Stimulated activated CD4-positive, alpha-beta T cell treated with anti-CD3 and anti-CD28 coated beads, Interleukin-2, amount 100 ng/mL, for 4 hours (primary cell): ENCODE data around the gene GSN.
"Not testable (repeated sequence)": the region's sequence is repeated elsewhere in the genome, so short reads cannot be mapped to it uniquely, and the experiment has no call there.

Source experiments
- DNase-seq: peaks from one replicate; pipeline ENCODE4 v3.0.0-alpha.2; 2020; ENCODE audit warnings: low read depth

Gene GSN

DNA sequence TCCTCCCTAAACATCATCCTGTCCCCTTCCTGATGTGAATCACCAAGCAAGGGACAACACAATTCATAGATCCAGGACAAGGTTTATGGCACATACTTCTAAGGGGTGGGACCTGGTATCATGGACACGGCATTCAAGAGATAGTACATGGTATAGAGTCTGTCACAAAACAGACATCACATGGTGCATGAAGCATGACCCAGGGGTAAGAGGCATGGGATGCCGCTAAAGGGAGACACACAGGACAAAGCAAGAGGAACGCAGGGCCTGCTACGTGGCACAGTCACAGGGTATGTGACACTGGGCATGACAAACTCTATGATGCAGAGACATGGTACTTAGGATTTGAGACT is 20.7 kb downstream of the GSN start:
- DNase-seq, result no peak

DNA sequence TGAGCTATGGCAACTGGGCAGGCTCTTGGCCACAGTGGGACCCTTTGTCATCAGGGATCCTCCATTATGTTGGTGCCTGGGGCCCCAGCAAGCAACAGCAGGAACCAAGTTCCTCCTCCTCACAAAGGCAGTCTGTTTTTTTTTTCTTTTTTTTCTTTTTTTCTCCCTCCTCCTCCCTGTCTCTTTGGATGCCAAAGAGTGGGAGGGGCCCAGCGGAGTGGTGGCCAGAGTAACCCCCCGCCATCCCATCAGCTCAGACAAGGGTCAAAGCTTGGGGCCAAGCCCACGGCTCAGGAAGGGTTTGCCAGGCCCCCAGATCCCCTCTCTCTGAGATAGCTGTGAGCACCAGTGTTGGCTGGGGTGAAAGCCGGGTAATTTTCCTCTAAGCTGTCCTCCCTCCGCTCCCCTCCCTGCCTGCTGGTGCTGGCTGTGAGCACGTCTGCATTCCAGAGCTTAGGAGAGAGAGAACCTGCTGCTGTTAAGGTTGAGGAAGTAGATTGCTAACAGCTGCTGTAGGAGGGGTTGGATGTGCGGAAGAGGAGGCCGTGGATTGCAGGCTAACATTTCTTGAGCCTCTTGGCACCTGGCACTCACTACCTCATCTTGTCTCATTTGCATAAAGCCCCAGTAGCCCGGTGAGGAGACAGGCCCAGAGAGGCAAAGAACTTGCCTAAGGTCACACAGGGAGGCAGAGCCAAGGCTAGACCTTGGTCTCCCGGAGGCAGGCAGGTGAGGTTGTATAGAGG is 21.2 kb downstream of the GSN start:
- no peak for DNase-seq

DNA sequence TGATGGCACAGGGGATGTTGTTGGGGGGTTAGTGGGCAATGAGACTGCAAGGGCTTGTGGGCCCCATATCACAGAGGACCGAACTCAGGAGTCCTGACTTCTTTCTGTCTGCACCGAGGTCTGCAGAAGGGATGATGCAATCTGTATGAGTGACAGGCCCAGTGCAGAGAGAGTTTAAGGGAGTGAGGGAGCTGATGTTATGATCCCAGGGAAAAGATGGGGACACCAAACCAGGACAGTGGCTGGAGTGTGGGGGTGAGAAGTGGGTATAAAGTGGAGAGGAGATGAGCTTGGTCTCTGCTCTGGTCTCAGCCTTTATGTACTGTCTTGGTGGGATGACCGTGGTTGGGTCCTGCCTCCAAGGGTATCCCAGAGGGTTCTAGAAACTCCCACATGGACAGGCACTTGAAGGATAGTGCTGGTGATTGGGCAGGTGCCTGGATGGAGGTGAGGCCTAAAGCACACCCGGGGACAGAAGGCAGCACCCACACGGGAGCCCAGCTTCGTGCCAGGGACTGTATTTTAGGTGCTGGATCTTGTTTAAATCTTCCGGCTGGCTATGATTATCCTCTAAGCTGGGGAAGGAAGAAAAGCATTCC is 21.9 kb downstream of the GSN start:
- no peak for DNase-seq

DNA sequence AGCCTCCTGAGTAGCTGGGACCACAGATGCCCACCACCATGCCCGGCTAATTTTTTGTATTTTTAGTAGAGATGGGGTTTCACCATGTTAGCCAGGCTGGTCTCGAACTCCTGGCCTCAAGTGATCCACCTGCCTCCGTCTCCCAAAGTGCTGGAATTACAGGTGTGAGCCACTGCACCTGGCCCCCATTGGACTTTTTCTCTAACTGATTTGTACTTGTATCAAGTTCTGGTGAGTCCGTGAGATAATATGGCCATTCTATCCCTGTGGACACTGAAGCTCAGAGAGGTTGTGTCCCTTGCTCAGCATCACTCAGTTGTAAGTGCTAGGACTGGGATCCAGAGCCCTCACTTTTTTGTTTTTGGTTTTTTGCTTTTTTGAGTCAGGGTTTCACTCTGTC is 23.6 kb downstream of the GSN start:
- not testable (repeated sequence) for DNase-seq

DNA sequence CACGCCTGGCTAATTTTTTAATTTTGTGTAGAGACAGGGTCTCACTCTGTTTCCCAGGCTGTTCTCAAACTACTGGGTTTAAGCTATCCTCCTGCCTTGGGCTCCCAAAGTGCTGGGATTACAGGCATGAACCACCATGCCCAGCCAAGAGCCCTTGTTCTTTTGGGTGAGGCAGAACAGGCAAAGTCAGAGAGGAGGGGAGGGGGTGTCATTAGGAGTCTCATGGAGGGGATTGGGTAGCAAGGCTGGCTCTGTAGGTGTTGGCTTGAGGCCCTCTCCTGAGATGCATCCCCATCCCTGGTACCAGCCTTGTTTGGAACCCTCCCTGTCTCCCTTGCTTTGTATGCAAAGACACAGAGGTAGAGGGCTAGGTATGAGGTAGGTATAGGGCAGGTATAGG is 24.1 kb downstream of the GSN start:
- no peak for DNase-seq

DNA sequence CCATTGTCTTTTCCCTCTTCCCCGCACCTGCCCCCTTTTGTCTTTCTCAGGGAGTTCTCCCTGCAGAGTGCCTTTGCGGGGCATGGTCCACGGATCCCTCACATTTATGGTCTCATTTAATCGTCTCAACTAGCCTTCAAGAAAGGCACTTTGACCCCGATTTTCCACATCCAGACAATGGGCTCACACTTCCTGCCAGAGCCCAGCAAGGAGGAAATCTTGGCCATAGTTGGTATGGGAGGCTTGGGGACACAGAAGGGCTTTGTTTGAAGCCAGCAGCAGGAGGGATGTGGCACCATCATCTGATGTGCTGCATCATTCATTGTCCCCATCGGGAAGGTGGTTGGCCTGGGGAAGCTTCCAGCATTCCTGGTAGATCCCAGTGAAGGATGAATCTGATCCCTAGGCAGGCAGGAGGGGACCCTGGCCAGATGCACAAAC is 24.9 kb downstream of the GSN start:
- DNase-seq, result no peak

DNA sequence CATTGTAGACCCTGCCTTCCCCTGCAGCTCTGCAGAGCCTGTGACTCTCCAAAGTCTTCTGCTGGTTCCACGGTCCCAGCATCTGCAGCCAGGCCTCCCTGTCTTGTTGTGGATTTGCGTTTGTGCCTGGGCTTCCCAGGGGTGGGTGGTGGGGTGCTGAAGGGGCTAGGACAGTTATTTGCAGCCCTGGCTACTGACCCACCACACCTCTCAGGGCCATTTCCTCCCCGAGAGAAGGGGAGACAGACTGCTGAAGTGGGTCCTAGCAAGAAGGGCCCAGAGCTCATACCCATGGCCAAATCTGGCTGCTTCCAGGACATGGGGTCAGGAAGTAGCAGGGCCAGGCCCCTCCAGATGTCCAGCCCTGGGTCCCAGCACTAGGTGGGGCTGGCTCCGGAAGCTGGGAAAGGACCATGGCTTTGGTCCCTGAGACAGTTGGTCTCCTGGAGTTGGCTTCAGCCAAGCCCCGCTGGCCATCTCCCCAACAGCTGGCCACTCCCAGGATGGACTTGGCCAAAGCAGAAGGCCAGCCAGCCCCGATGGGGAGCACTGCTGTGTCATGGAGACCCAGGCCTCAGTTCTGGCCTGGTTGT is 26.3 kb downstream of the GSN start:
- no peak for DNase-seq

DNA sequence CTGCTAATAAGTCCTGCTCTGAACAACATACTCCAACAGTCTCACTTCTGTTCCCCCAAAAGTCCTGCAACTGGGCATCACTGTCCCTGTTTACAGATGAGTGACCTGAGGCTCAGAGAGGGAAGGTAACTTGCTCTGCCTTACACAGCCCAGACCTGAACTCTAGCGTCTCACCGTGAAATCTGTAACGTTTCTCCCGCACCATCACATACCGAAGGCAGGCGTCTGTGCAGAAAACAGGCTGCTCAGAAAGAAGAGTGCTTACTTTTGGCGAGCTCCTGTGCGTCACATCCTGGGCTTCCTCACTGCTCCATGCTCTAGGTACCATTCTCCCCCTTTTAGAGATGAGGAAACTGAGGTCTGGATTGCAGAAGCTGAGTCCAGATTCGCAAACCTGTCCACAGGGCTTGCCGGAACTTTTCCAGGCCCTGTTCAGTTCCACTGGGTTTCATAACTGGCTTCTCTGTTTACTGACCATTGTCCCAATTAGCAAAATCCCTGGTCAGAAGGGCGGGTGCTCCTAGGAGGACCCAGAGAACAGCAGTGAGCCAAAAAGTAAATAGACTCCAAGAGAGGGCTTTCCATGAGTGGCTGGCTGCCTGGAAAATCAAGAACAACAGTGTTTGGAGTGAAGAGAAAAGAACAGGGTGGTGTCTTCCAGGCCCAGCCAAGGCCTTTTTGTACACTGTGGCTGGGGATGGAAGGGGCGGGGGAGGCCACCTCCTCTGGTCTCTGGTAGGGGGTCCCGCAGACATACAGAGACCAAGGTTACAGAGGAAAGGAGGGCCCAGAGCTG is 27.1 kb downstream of the GSN start:
- no peak for DNase-seq

DNA sequence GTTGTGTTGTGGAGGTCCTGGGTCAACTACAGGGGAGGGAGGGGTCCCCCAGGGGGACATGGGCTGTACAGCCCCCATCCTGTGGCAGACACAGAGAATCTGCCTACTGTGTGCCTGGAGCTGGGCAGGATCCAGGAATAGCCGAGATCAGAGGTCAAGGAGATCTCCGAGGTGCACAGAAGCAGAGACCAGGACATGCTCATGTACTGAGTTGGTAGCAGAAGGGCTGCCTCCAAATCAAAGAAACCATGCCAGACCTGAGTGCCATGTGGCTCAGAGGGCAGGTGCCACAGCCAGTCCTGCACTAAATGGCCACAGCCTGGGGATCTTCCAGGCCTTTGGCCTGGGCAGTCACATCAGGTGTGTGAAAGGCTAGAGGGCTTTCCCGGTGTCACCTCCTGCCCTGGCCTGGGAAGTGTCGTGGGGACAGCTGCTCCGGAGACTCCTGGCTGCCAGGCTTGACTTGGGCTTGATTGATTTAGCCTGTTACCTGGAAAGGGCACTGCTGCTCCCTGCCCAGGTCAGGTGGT is 27.8 kb downstream of the GSN start:
- no peak for DNase-seq

DNA sequence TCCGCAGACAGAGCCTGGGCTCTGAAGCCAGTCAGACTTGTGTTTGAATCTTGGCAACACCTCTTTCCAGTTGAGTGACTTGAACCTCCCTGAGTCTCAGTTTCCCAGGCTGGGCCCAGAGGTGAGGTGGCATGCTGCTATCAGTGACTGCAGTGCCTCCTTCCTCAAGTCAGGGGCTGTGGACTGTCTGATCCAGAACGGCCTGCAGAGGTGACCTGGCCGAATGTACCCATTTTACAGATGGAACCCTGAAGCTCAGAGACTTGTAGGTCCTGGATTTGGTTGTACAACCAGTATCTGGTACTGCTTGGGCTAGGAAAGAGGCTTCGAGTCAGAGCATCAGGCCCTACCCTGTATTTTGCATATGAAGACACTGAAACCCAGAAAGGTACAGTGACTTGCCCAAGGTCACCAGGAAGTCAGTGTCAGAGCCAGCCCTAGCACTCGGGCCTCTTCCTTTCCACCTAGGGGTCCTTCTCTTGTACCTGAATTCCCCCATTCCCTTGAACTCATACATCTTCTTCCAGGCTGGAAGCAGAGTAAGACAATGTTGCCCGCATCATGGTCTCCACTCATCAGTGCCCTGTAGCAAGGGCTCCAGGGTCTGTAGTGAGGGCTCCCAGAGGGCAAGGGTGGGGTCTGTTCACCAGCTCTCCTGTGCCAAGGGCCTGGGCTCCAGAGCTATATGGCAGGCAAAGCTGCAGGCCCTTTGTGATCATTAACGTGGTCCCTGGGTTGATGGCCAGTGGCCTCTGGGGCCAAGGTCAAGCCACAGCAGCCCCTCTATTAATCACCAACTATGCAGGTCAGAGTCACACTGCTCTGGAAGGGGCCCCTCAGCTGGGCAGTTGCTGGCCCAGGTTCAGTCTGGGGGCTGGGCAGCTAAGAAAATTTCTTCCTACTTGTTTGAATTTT is 28.5 kb downstream of the GSN start:
- no peak for DNase-seq

DNA sequence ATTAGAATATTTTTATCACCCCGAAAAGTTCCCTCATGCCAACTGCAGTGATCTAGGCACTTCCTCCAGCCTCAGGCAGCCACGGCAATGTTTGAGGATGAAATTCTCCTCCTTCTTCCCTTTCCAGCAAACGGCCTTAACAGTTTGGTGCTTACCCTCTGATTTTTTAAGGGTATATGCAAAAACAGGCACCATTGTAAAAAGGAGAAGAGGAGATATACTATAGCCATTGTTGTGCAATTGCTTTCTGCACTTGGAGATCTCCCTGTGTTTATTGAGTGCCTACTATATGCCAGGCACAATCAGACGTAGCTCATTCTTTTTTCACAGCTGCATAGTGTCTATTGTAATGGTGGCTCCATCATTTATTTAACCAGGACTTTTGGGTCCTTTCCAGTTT is 29.4 kb downstream of the GSN start:
- DNase-seq, result no peak

DNA sequence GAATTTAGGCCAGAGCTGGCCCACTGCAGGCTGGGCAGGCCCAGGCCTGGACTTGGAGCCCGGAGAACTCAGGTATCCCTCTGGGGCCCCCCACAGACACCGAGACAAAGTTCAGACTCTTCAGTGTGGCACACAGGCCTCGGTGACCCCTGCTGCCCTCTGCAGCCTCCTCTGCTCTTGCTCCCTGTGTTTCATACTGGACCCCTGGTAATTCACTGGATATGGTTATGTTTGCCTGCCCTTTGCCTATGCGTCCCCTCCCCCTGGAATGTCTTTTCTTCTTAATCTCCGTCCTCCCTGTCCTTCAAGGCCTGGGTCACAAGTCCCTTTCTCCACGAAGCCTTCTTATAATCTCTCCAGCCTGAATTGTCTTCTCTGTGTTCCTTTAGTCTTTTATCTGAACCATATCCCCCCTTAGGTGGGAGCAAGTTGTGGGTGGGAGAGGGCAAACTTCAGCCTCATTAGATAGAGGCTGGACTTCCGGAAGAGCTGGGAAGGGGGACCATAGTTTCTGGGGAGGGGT is 30.1 kb downstream of the GSN start:
- DNase-seq, result no peak

DNA sequence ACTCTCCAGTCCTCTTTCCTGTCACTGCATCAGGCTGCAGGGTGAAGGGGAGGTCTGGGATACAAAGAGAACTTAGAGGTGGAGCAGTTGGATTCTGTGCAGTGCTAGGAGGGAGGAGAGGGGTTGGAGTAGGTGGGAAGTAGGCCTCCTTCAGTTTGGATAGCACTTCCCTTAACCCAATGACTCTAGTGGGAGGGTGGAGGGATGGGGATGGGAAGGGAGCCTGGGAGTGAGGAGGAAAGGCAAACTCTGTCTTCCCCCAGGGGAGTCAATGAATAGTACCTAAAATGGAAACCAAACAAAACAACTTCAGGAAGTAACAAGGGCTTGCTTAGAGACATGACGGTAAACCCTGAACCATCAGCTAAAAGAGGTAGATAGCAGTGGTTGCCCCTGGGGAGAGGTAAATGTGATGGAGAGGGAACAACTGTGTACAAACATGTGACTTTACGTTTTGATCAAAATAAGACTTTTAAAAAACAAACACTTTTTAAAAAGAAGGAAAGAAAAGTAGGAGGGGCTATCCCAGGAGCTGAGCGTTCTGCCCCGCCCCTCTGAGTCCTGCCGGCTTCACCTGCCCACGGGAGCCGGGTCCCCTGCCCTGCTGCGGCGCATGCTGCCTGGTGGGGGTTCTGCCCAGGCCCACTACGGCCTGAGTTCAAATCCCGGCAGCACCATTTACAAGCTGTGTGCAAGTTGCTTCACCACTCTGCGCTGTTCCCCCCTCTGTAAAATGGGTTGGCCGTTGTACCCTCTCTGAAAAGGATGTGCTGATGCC is 30.9 kb downstream of the GSN start:
- DNase-seq, result no peak

DNA sequence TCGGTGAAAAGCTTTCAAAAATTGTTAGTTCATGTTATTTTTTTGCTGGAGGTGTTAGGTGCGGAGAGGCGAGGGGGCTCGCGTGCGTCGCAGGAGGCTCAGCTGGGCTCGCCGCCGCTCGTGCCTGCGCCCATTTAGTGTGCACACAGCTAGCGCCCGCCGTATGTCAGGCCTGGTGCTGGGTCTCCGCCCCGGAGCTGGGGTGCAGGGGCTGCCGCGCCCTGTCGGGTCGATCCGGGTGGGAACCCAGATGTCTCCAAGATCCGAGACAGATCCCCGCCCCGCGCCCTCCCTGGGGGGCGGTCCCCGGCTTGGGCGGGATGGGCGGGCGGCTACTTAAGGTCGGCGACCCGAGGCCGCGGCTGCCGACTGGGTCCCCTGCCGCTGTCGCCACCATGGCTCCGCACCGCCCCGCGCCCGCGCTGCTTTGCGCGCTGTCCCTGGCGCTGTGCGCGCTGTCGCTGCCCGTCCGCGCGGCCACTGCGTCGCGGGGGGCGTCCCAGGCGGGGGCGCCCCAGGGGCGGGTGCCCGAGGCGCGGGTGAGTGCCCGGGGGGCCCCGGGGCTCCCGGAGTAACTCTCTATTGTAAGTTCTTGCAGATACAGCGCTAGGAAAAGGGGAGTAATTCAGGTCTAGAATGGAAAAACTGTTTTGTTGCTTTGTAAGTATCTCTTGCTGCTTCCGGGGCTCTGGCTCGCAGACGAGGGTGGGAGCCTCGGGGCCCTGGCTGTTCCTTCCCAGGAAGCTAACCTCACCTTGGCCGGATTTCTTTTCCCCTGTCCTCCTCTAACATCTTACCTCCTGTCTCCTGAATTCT is 31.7 kb downstream of the GSN start:
- no peak for DNase-seq

DNA sequence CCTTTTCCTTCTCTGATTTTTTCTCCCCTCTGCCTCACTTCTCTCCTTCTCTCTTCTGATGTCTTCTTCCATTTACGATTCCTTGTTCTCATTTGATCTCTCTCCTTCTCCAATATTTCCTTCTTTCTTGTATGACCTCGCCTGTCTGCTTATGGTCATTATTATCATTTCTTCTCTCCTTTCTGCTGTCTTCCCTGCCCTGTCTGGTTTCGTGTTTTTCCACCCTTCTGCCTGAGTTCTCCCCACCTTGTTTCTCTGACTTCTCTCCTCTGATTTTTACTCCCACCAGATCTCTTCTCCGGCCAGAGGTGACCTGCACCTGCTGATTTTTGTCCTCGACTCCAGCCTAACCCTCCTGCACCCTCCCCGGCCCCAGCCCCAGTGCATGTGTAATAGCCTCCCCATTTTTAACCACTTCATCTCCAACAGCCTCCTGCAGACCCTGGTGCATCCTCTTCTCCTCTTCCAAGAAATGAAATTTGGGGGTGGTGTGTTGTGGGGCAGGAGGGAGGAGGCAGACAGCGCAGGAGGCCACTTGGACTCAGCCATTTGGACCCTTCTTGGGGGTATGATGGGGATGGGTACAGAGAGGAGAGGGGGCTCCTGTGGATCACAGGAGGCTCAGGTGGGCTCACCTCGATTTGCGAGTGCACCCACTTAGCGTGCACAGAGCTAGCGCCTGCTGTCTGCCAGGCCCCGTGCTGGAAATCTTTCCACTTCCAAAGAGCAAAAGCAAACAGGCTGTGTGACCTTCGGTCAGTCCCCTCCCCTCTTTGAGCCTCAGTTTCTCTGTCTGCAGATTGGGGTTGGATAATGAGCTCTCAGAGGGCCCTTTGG is 32.5 kb downstream of the GSN start:
- no peak for DNase-seq

DNA sequence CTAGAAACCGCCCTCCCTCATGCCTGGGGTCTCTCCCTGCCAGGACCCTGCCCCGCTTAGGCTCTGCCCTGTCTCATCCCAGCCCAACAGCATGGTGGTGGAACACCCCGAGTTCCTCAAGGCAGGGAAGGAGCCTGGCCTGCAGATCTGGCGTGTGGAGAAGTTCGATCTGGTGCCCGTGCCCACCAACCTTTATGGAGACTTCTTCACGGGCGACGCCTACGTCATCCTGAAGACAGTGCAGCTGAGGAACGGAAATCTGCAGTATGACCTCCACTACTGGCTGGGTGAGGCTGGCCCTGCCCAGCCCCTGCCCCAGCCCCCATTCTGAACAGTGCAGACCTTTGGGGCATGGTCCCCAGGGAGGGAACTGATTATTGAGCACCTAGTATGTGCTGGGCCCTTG is 33.9 kb downstream of the GSN start:
- DNase-seq, result no peak

DNA sequence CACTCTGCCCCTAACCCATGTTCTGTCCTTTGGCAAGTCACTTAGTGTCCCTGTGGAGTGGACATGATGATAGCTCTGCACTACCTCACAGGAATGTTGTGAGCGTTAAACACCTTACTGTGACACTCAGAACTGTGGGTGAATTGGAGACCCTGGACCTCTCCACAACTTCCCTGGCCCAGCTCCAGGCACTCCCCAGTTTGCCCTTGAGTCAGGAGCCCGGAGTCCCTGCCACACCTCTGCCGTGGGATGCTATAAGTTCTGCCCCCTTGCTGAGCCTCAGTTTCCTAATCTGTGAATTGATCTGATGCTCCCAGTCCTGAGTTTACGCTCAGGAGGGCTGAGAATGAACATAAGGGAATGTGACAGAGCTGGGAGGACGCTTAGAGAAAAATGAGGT is 34.4 kb downstream of the GSN start:
- no peak for DNase-seq

DNA sequence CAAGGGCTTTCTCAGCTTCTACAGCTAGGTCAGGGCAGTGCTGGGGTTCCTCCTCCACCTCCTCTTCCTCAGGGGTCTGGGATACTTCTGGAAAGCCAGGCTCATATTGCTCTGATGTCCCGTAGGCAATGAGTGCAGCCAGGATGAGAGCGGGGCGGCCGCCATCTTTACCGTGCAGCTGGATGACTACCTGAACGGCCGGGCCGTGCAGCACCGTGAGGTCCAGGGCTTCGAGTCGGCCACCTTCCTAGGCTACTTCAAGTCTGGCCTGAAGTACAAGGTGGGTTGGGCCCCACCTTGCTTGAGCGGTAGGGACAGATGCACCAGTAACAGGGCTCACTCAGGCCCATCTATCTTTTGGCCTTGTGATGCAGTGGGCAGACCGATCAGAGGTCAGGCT is 34.8 kb downstream of the GSN start:
- DNase-seq, result no peak
